Measurements from ENCODE around the gene RECQL5.

DNA sequence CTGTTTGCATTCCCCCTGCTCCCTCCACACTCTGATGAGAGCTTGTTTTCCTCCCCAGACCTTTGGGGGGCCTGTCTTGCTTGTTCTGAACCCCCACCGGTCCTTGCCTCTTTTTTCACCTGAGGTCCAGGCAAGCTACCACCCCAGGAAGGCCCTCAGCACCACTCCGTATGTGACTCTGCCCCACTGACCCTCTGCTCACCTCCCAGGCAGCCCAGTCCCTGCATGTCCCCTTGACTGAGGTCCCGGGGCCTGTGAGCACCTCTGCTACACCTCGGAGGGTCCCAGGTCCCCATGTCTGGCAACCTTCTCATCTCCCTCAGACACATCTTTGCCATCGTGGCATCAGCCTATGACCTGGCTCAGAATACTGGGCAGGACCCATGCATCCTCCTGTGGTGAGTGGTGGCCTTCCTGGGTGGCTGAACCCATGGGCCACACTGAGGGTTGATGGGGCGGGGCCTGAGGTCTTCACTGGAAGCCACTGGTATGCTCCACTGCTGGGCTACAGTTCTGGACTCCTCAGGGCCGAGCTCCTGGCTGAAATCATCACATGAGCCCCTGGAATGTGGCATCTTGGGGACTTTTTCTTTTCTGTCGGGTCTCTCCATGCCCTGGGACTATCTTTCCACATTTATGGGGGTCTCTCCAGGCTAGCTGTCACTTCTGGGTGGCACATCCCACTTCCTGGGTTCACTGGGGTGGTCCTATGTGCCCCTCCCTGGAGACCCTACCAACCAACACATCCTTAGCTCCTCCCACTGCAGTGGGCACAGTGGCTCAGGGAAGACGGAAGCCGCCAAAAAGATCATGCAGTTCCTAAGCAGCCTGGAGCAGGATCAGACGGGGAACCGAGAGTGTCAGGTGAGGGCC lies 75.9 kb downstream of the RECQL5 start:
- TF ChIP-seq CTCF (IDR thresholded peaks at IDR 0.05; ENCODE audit: borderline replicate concordance, extremely low read depth, low read length, poor library complexity, severe bottlenecking) (no peak), EZH2 (IDR thresholded peaks at IDR 0.05; ENCODE audit: borderline replicate concordance, low read depth, low read length, severe bottlenecking) (no peak)
